Gastrocnemius medialis (tissue), 4 donors: ENCODE measurements around the gene PCYT2. TPM values are rescaled to one million over a fixed set of nuclear protein-coding genes. Genes with fewer than 3 reads are reported as not detected.

Experiments
- ATAC-seq, 2 donors: fragments of 150-250 bp; one replicate each; pipeline ENCODE4 v1.9.1; 2016
- DNase-seq, 2 donors: peaks; one replicate each; pipeline ENCODE4 v3.0.0-alpha.2; 2019
- H3K27ac ChIP-seq, 4 donors: fragments of 200-600 bp; sonication (generic); 1 replicate in 1 of 4; 2 replicates in 3 of 4; pipeline ENCODE4 v1.5.1; 2016 to 2018; ENCODE audit warnings: mild to moderate bottlenecking in 2 of 4, moderate library complexity in 1 of 4
- H3K27me3 ChIP-seq, 3 donors: fragments of 200-600 bp; sonication (generic) in 2 of 3; 1 replicate in 1 of 3; 2 replicates in 2 of 3; pipeline versions ENCODE4 v1.5.1 to v1.6.0; 2016 to 2019; ENCODE audit warnings: mild to moderate bottlenecking in 1 of 3, moderate library complexity in 1 of 3
- H3K36me3 ChIP-seq, 2 donors: fragments of 200-600 bp; sonication (generic) in 1 of 2; one replicate each; pipeline ENCODE4 v1.5.1; 2017 to 2018
- H3K4me1 ChIP-seq, 2 donors: fragments of 200-600 bp; sonication (generic) in 1 of 2; one replicate each; pipeline ENCODE4 v1.5.1; 2016 to 2017; ENCODE audit warnings: mild to moderate bottlenecking in 2 of 2
- H3K4me3 ChIP-seq, 4 donors: fragments of 200-600 bp; sonication (generic) in 3 of 4; 1 replicate in 1 of 4; 2 replicates in 3 of 4; pipeline ENCODE4 v1.5.1; 2016 to 2019; ENCODE audit warnings: mild to moderate bottlenecking in 2 of 4
- H3K9me3 ChIP-seq, 3 donors: fragments of 200-600 bp; sonication (generic) in 2 of 3; 1 replicate in 1 of 3; 2 replicates in 2 of 3; pipeline ENCODE4 v1.5.1; 2016 to 2019
- POLR2A ChIP-seq, 2 donors: fragments of 450-650 bp; IDR thresholded peaks; one replicate each; pipeline ENCODE4 v1.6.1; 2017; ENCODE audit warnings: antibody characterized with exemption in 2 of 2, mild to moderate bottlenecking in 2 of 2, moderate library complexity in 2 of 2
- in situ Hi-C, 4 donors: fragments of 200-750 bp; cut with MboI; loops; one replicate each; pipeline versions ENCODE4 v1.15.0 to v1.8.0; 2017; ENCODE audit warnings: low sequenced_read_pairs in 4 of 4
- intact Hi-C: fragments of 100-400 bp; cut with DNase I; formaldehyde crosslinking; loops from one replicate; pipeline ENCODE4 v1.15.1; 2023; ENCODE audit warnings: low total_unique reads
- total RNA-seq, 4 donors: library from RNA; depleted of rRNA; stranded (reverse); fragments of >200 nt; gene quantifications; one replicate each; pipeline versions ENCODE4 v1.1.0 to v1.2.3, GENCODE V29; 2016
- TF ChIP-seq, protein P1 (sequence below), 5 experiments: fragments of 450-650 bp in 3 of 5; fragments of 200-600 bp in 2 of 5; sonication (generic) in 2 of 5; IDR thresholded peaks in 4 of 5; conservative IDR thresholded peaks in 1 of 5; 1 replicate in 4 of 5; 2 replicates in 1 of 5; pipeline ENCODE4 v1.5.1; 2016 to 2019; ENCODE audit warnings: antibody characterized with exemption in 5 of 5, mild to moderate bottlenecking in 3 of 5, moderate library complexity in 3 of 5

PCYT2 gene
- total RNA-seq, 4 donors from 2014 or later: 22.6 to 44.8 (median 37.1) TPM

DNA sequence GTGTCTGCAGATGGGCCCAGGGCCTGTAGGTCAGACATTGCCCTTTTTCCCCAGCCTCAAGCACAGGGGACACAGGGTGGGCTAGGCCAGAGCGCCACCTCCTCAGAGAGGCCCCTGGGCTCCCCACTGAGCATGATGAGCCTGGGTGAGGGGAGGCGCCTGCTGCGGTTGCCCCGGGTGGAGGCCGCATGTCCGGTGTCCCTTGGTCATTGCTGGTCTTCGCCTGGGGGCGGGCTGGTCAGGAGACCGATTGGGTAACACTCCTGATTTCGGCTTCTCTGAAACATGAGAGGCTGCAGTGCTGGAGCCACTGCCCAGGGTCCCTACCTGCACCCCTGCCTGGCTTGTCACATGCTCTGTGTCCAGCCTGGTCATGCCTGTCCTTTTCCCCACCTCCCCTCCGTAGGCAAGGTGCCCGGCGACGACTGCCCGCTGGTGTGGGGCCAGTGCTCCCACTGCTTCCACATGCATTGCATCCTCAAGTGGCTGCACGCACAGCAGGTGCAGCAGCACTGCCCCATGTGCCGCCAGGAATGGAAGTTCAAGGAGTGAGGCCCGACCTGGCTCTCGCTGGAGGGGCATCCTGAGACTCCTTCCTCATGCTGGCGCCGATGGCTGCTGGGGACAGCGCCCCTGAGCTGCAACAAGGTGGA, 11.6 kb downstream of the PCYT2 start:
- H3K27me3 ChIP-seq: no peaks in the 10 kb centered on the region
- H3K4me1 ChIP-seq: peaks cover 0 to 3% of the 10 kb centered on the region in 2 donors
- intact Hi-C loops (no loop called here), in situ Hi-C loops (no loop called here)
- TF ChIP-seq, protein P1, sequence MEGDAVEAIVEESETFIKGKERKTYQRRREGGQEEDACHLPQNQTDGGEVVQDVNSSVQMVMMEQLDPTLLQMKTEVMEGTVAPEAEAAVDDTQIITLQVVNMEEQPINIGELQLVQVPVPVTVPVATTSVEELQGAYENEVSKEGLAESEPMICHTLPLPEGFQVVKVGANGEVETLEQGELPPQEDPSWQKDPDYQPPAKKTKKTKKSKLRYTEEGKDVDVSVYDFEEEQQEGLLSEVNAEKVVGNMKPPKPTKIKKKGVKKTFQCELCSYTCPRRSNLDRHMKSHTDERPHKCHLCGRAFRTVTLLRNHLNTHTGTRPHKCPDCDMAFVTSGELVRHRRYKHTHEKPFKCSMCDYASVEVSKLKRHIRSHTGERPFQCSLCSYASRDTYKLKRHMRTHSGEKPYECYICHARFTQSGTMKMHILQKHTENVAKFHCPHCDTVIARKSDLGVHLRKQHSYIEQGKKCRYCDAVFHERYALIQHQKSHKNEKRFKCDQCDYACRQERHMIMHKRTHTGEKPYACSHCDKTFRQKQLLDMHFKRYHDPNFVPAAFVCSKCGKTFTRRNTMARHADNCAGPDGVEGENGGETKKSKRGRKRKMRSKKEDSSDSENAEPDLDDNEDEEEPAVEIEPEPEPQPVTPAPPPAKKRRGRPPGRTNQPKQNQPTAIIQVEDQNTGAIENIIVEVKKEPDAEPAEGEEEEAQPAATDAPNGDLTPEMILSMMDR (IDR thresholded peaks at IDR 0.05 in 4 of 5, conservative IDR thresholded peaks at IDR 0.05 in 1 of 5): no peak
- TF ChIP-seq POLR2A (IDR thresholded peaks at IDR 0.05): no peak
- H3K9me3 ChIP-seq: no peaks in the 10 kb centered on the region
- ATAC-seq: no peak
- DNase-seq: peak in 1 of 2 donors; percentile 22
- H3K27ac ChIP-seq: no peak overlapping the region
- no peak overlapping the region for H3K4me3 ChIP-seq
- peaks cover 0 to 38% of the 10 kb centered on the region in 2 donors for H3K36me3 ChIP-seq

DNA sequence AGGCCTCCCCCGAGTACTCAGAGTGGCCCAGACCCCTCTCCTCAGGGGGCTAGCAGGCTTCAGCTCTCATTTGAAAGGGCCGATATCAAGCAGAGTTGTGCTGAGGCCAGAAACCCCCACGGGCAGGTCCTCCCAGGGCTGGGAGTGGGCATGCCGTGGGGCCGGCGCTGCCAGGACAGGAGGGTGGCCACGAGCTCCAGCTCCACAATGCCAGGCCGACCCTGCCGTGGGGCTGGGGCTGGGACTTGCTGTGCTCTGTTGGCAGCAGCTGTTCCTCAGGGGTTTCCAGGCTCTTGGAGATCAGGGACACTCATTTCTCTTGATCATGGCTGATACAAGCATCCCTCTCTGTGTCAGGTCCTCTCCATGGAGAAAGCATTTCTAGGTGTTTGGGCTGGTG, 12.3 kb downstream of the PCYT2 start:
- H3K4me3 ChIP-seq: no peak overlapping the region
- peaks cover 0 to 3% of the 10 kb centered on the region in 2 donors for H3K4me1 ChIP-seq
- intact Hi-C loops: no loop called here
- DNase-seq (no peak), ATAC-seq (no peak)
- TF ChIP-seq POLR2A (IDR thresholded peaks at IDR 0.05): no peak
- TF ChIP-seq, protein P1 (IDR thresholded peaks at IDR 0.05 in 4 of 5, conservative IDR thresholded peaks at IDR 0.05 in 1 of 5): no peak
- H3K9me3 ChIP-seq: no peaks in the 10 kb centered on the region
- in situ Hi-C loops: no loop called here
- peaks cover 0 to 45% of the 10 kb centered on the region in 2 donors for H3K36me3 ChIP-seq
- no peak overlapping the region for H3K27ac ChIP-seq
- H3K27me3 ChIP-seq: no peaks in the 10 kb centered on the region

DNA sequence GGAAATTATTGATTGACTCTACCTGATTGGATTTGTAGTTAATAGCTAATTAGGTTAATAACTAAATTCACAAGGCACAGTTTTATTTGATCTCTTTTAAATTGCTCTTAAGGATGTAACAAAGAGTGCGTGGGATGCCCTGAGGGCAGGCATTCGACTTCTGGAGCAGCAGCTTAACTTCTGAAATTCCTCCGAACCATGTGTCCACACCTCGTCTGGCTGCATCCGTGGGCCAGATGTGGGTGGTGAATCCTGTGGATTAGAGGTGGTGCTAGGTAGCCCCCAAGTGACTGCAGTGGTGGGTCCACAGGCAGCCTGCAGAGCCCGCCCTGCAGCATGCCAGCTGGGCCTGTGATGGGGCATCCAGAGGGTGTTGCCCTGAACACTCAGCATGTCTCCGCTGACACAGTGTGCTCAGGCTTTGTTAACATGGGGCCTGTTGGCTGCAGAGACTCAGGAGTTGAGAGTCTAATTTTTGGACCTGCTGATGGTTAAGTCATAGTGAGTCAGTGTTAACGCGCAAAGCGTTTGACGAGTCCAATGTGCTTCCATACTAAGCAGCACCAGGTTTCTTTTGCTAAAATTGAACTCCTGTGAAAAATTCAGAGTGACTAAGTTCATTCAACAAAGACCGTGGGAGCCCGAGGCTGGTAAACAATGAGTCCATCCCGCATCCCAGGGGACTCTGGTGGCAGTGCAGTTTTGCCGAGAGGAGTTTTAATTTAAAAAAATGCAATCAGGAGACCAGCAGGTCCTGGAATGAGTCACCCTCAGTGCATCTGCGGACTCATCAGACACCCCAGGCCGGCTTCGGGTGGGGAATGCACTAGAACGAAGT, 13.0 kb downstream of the PCYT2 start:
- ATAC-seq: no peak
- Histone ChIP-seq H3K27me3 (no peaks in the 10 kb centered on the region), H3K36me3 (peaks cover 0 to 45% of the 10 kb centered on the region in 2 donors), H3K27ac (no peak overlapping the region), H3K4me3 (no peak overlapping the region), H3K9me3 (no peaks in the 10 kb centered on the region), H3K4me1 (peaks cover 0 to 3% of the 10 kb centered on the region in 2 donors)
- in situ Hi-C loops (no loop called here), intact Hi-C loops (no loop called here)
- no peak for DNase-seq
- TF ChIP-seq POLR2A (IDR thresholded peaks at IDR 0.05): no peak
- TF ChIP-seq, protein P1 (IDR thresholded peaks at IDR 0.05 in 4 of 5, conservative IDR thresholded peaks at IDR 0.05 in 1 of 5): no peak

DNA sequence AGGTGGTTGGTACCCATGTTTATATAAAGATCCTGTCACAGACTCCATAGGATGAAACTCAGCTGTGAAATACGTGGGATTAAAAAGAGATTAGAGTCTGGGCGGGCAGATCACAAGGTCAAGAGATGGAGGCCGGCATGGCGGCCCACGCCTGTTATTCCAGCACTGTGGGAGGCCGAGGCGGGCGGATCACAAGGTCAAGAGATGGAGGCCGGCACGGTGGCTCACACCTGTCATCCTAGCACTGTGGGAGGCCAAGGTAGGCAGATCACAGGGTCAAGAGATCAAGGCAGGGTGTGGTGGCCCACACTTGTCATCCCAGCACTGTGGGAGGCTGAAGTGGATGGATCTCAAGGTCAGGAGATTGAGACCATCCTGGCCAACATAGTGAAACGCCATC, 15.8 kb downstream of the PCYT2 start:
- Histone ChIP-seq H3K9me3 (no peaks in the 10 kb centered on the region), H3K27ac (no peak overlapping the region), H3K4me3 (no peak overlapping the region), H3K4me1 (peaks cover 11 to 12% of the 10 kb centered on the region in 2 donors), H3K27me3 (no peaks in the 10 kb centered on the region), H3K36me3 (peaks cover 0 to 42% of the 10 kb centered on the region in 2 donors)
- intact Hi-C loops: no loop called here
- TF ChIP-seq, protein P1 (IDR thresholded peaks at IDR 0.05 in 4 of 5, conservative IDR thresholded peaks at IDR 0.05 in 1 of 5): no peak
- TF ChIP-seq POLR2A (IDR thresholded peaks at IDR 0.05): no peak
- no peak for DNase-seq
- ATAC-seq: no peak
- in situ Hi-C loops: no loop called here
